Choroid plexus epithelial cell (primary cell): ENCODE results near the gene PCK1.
A peak's percentile ranks its signal among the peaks of the same experiment; 100 is the strongest.
"Not testable (repeated sequence)": the region's sequence is repeated elsewhere in the genome, so short reads cannot be mapped to it uniquely, and the experiment has no call there.

Experiments used
- DNase-seq: peaks from one replicate; pipeline ENCODE4 v3.0.0-alpha.2; 2010; ENCODE audit warnings: low read depth
- H3K4me3 ChIP-seq: 2 replicates; pipeline ENCODE4 v1.5.1; 2011; ENCODE audit warnings: low read depth, mild to moderate bottlenecking, control low read depth, low read length, moderate library complexity
- CTCF ChIP-seq: conservative IDR thresholded peaks from 2 replicates; pipeline ENCODE4 v1.5.1; 2011; ENCODE audit warnings: low read depth, mild to moderate bottlenecking, control low read depth, inconsistent platforms, low read length, moderate library complexity

PCK1 gene

GRCh38 chr20:57560554-57561355 lies at the start of gene PCK1:
TSS of gene PCK1 (plus strand) at chr20:57561110. CDS start at chr20:57561412, 302 bp downstream.
- no peak for TF ChIP-seq CTCF
- DNase-seq = peak; percentile 46
- no peak within 1 kb of the TSS for H3K4me3 ChIP-seq

- H3K4me3 ChIP-seq, DNase-seq: not testable (repeated sequence)
These were observed 49.2 kb upstream of the PCK1 start for GRCh38 chr20:57511709-57512108.

- no peak overlapping the region for H3K4me3 ChIP-seq
- TF ChIP-seq CTCF = no peak
- DNase-seq = no peak
These were observed 48.5 kb upstream of the PCK1 start for GRCh38 chr20:57512432-57512831.

- no peak for TF ChIP-seq CTCF
- peak; percentile 13 for DNase-seq
These were observed 47.7 kb upstream of the PCK1 start for GRCh38 chr20:57513199-57513598.

GRCh38 chr20:57514273-57514751 lies 46.6 kb upstream of the PCK1 start:
- TF ChIP-seq CTCF = peak; percentile 92
- peak; percentile 88 for DNase-seq

More at GRCh38 chr20:57513199-57513598, 47.7 kb upstream of the PCK1 start:
- no peak overlapping the region for H3K4me3 ChIP-seq

GRCh38 chr20:57517904-57518303 lies 43.0 kb upstream of the PCK1 start:
- no peak overlapping the region for H3K4me3 ChIP-seq
- no peak for TF ChIP-seq CTCF
- no peak for DNase-seq

More at GRCh38 chr20:57514273-57514751, 46.6 kb upstream of the PCK1 start:
- H3K4me3 ChIP-seq = no peak overlapping the region

GRCh38 chr20:57522380-57523140 lies 38.4 kb upstream of the PCK1 start:
- TF ChIP-seq CTCF = no peak
- DNase-seq = no peak
- no peak overlapping the region for H3K4me3 ChIP-seq
